Measurements from ENCODE around the gene AHNAK2. TPM values are rescaled to one million over a fixed set of nuclear protein-coding genes. Genes with fewer than 3 reads are reported as not detected.

AHNAK2 gene
- total RNA-seq, 1 experiment from 2014 or later: 45.0 TPM

GRCh38 chr14:104991896-104992230, 13.7 kb upstream of the AHNAK2 start:
- ATAC-seq (no peak), DNase-seq (ENCODE audit: low read depth, low spot score) (no peak)
- Histone ChIP-seq H3K9me3 (ENCODE audit: control insufficient read depth in 1 of 2, insufficient read depth in 1 of 2, low read depth in 1 of 2, low read length in 2 of 2) (no peaks in the 10 kb centered on the region), H3K4me1 (ENCODE audit: control insufficient read depth in 1 of 2, insufficient read depth in 2 of 2, low read length in 2 of 2) (peaks cover 2 to 3% of the 10 kb centered on the region in 2 experiments), H3K36me3 (ENCODE audit: control insufficient read depth in 1 of 2, insufficient read depth in 2 of 2, low read length in 2 of 2) (peaks cover 10 to 15% of the 10 kb centered on the region in 2 experiments; a peak in 3 of 4 replicates), H3K27ac (ENCODE audit: low read depth, low read length) (peak overlapping the region; percentile 32; the same call in 1 of the 2 replicates), H3K9ac (ENCODE audit: low read length) (no peak overlapping the region), H3K9me2 (ENCODE audit: insufficient read depth) (no peaks in the 10 kb centered on the region), H3K79me2 (ENCODE audit: insufficient read depth, low read length) (peaks cover 3% of the 10 kb centered on the region; the same call in 1 of the 2 replicates), H3K4me2 (ENCODE audit: low read length) (no peak overlapping the region), H3K27me3 (ENCODE audit: insufficient read depth, low read length) (no peaks in the 10 kb centered on the region), H3K4me3 (replicated peaks in 1 of 2; ENCODE audit: low read depth in 1 of 2, low read length in 2 of 2) (no peak overlapping the region), H4K20me1 (ENCODE audit: insufficient read depth) (no peaks in the 10 kb centered on the region), H2AFZ (ENCODE audit: low read depth, low read length, poor library complexity, severe bottlenecking) (no peak overlapping the region)
- intact Hi-C loops (cut with micrococcal nuclease): no loop called here
- ChIA-PET CTCF (no interaction called here), POLR2A (no interaction called here), RAD21 (ENCODE audit: low non-redundant PET in 1 of 2, low total read pairs in 2 of 2, uncharacterized antibody in 2 of 2, unreplicated experiment in 2 of 2) (no interaction called here)
- BruUV-seq (replicated peaks): no TSS peak
- TF ChIP-seq SP1 (IDR thresholded peaks at IDR 0.05; ENCODE audit: low read depth): no peak
- no peak for TF ChIP-seq POLR2AphosphoS5 (IDR thresholded peaks at IDR 0.05; ENCODE audit: low read depth, low read length)
- no peak for TF ChIP-seq ZNF274 (IDR thresholded peaks at IDR 0.05; ENCODE audit: low read depth, low read length)

- intact Hi-C loops (cut with micrococcal nuclease): no loop called here
- ChIA-PET RAD21 (ENCODE audit: low non-redundant PET in 1 of 2, low total read pairs in 2 of 2, uncharacterized antibody in 2 of 2, unreplicated experiment in 2 of 2) (no interaction called here), POLR2A (interaction anchor here (0.8 kb wide), 1 partner anchor 31 kb away, joined by 3 read pairs; the partner anchor contains the start of gene CDCA4), CTCF (no interaction called here)
- Histone ChIP-seq H3K79me2 (ENCODE audit: insufficient read depth, low read length) (peaks cover 3% of the 10 kb centered on the region; the same call in 1 of the 2 replicates), H3K4me3 (replicated peaks in 1 of 2; ENCODE audit: low read depth in 1 of 2, low read length in 2 of 2) (no peak overlapping the region), H3K27ac (ENCODE audit: low read depth, low read length) (no peak overlapping the region), H3K36me3 (ENCODE audit: control insufficient read depth in 1 of 2, insufficient read depth in 2 of 2, low read length in 2 of 2) (peaks cover 10 to 15% of the 10 kb centered on the region in 2 experiments; a peak in 3 of 4 replicates), H4K20me1 (ENCODE audit: insufficient read depth) (no peaks in the 10 kb centered on the region), H3K27me3 (ENCODE audit: insufficient read depth, low read length) (no peaks in the 10 kb centered on the region), H3K4me1 (ENCODE audit: control insufficient read depth in 1 of 2, insufficient read depth in 2 of 2, low read length in 2 of 2) (peaks cover 5 to 14% of the 10 kb centered on the region in 2 experiments), H2AFZ (ENCODE audit: low read depth, low read length, poor library complexity, severe bottlenecking) (no peak overlapping the region), H3K9me2 (ENCODE audit: insufficient read depth) (no peaks in the 10 kb centered on the region), H3K9ac (ENCODE audit: low read length) (no peak overlapping the region), H3K9me3 (ENCODE audit: control insufficient read depth in 1 of 2, insufficient read depth in 1 of 2, low read depth in 1 of 2, low read length in 2 of 2) (no peaks in the 10 kb centered on the region), H3K4me2 (ENCODE audit: low read length) (no peak overlapping the region)
- TF ChIP-seq CEBPB (IDR thresholded peaks at IDR 0.05; ENCODE audit: low read depth) (no peak), ZBTB33 (IDR thresholded peaks at IDR 0.05; ENCODE audit: extremely low read depth, insufficient replicate concordance, low read length) (no peak), EZH2phosphoT487 (IDR thresholded peaks at IDR 0.05; ENCODE audit: borderline replicate concordance) (no peak), MAX (IDR thresholded peaks at IDR 0.05) (no peak)
- DNase-seq (ENCODE audit: low read depth, low spot score): no peak
- ATAC-seq: no peak
- BruUV-seq (replicated peaks): no TSS peak
These were observed 11.8 kb upstream of the AHNAK2 start for GRCh38 chr14:104989951-104990303.

Data from HCT116 (cell line).